Neural cell (in vitro differentiated cells): ENCODE results near the gene FREM3. TPM values are rescaled to one million over a fixed set of nuclear protein-coding genes. Genes with fewer than 3 reads are reported as not detected.

Experiments used
- H2AFZ ChIP-seq: fragments of 200-600, 300-800 bp; sonication (generic), shearing (Covaris generic); 2 replicates; pipeline ENCODE4 v1.6.0; 2014; ENCODE audit warnings: low read depth, mild to moderate bottlenecking, antibody characterized with exemption, low read length, moderate library complexity
- H3F3A ChIP-seq: fragments of 200-600 bp; shearing (Covaris generic); 2 replicates; pipeline ENCODE4 v1.6.1; 2016; ENCODE audit warnings: mild to moderate bottlenecking, moderate library complexity, mixed read lengths, antibody characterized with exemption, low read length; ENCODE audit not compliant: insufficient read depth, poor library complexity, severe bottlenecking
- H3K27ac ChIP-seq: fragments of 200-600, 300-800 bp; sonication (generic), shearing (Covaris generic); 2 replicates; pipeline ENCODE4 v1.5.1; 2014; ENCODE audit warnings: mild to moderate bottlenecking, low read length, moderate library complexity
- H3K27me3 ChIP-seq: fragments of 300-800, 200-600 bp; sonication (generic), shearing (Covaris generic); 2 replicates; pipeline ENCODE4 v1.6.0; 2014; ENCODE audit warnings: mild to moderate bottlenecking, low read depth, low read length, moderate library complexity; ENCODE audit not compliant: insufficient read depth
- H3K36me3 ChIP-seq: fragments of 300-800, 200-600 bp; sonication (generic), shearing (Covaris generic); 2 replicates; pipeline ENCODE4 v1.5.1; 2014; ENCODE audit warnings: mild to moderate bottlenecking, antibody characterized with exemption, low read length, moderate library complexity; ENCODE audit not compliant: insufficient read depth
- H3K4me2 ChIP-seq: fragments of 300-800, 200-600 bp; sonication (generic), shearing (Covaris generic); 2 replicates; pipeline ENCODE4 v1.6.0; 2014; ENCODE audit warnings: mild to moderate bottlenecking, low read length
- H3K4me3 ChIP-seq: fragments of 300-800, 200-600 bp; sonication (generic), shearing (Covaris generic); 2 replicates; pipeline ENCODE4 v1.5.1; 2014; ENCODE audit warnings: mild to moderate bottlenecking, low read length, moderate library complexity
- H3K79me2 ChIP-seq: fragments of 200-600 bp; shearing (Covaris generic); replicated peaks from 2 replicates; pipeline ENCODE4 v1.6.0; 2014; ENCODE audit warnings: mild to moderate bottlenecking, low read length, moderate library complexity; ENCODE audit not compliant: insufficient read depth
- H3K9ac ChIP-seq: fragments of 300-800, 200-600 bp; sonication (generic), shearing (Covaris generic); 2 replicates; pipeline ENCODE4 v1.6.1; 2016; ENCODE audit warnings: mild to moderate bottlenecking, low read length, mixed read lengths
- H3K9me2 ChIP-seq: fragments of 200-600 bp; shearing (Covaris generic); 2 replicates; pipeline ENCODE4 v1.6.1; 2016; ENCODE audit warnings: mild to moderate bottlenecking, low read length, mixed read lengths; ENCODE audit not compliant: insufficient read depth
- H3K9me3 ChIP-seq: fragments of 200-600, 300-800 bp; sonication (generic), shearing (Covaris generic); 2 replicates; pipeline ENCODE4 v1.6.1; 2016; ENCODE audit warnings: mild to moderate bottlenecking, mixed run types, low read length, moderate library complexity, mixed read lengths
- H4K20me1 ChIP-seq: fragments of 200-600 bp; shearing (Covaris generic); 2 replicates; pipeline ENCODE4 v1.6.1; 2016; ENCODE audit warnings: mild to moderate bottlenecking, mixed run types; ENCODE audit not compliant: insufficient read depth
- CTCF ChIP-seq: fragments of 450-650 bp; IDR thresholded peaks from 2 replicates; pipeline ENCODE4 v1.5.1; 2014; ENCODE audit warnings: antibody characterized with exemption, mild to moderate bottlenecking, moderate library complexity; ENCODE audit not compliant: poor library complexity, severe bottlenecking
- EP300 ChIP-seq: fragments of 450-650 bp; conservative IDR thresholded peaks from 2 replicates; pipeline ENCODE4 v1.6.1; 2014; ENCODE audit warnings: antibody characterized with exemption, mild to moderate bottlenecking, moderate library complexity; ENCODE audit not compliant: poor library complexity, severe bottlenecking
- EZH2 ChIP-seq: fragments of 200-600, 300-800 bp; shearing (Covaris generic), sonication (generic); IDR thresholded peaks from 2 replicates; pipeline ENCODE4 v1.6.1; 2014; ENCODE audit warnings: antibody characterized with exemption, low read length, borderline replicate concordance, mild to moderate bottlenecking; ENCODE audit not compliant: insufficient read depth, poor library complexity, severe bottlenecking
- MXI1 ChIP-seq: fragments of 450-650 bp; conservative IDR thresholded peaks from 2 replicates; pipeline ENCODE4 v1.6.1; 2014; ENCODE audit warnings: antibody characterized with exemption, mild to moderate bottlenecking; ENCODE audit not compliant: poor library complexity, severe bottlenecking
- POLR2AphosphoS5 ChIP-seq: IDR thresholded peaks from 2 replicates; pipeline ENCODE4 v1.6.1; 2012
- RAD21 ChIP-seq: fragments of 450-650 bp; conservative IDR thresholded peaks from 2 replicates; pipeline ENCODE4 v1.6.1; 2014; ENCODE audit warnings: antibody characterized with exemption, mild to moderate bottlenecking, moderate library complexity
- REST ChIP-seq: IDR thresholded peaks from 2 replicates; pipeline ENCODE4 v1.6.1; 2012; ENCODE audit warnings: borderline replicate concordance
- SMC3 ChIP-seq: fragments of 450-650 bp; conservative IDR thresholded peaks from 2 replicates; pipeline ENCODE4 v1.6.1; 2014; ENCODE audit warnings: antibody characterized with exemption, mild to moderate bottlenecking, moderate library complexity; ENCODE audit not compliant: poor library complexity
- TAF1 ChIP-seq: IDR thresholded peaks from 2 replicates; pipeline ENCODE4 v1.6.1; 2012; ENCODE audit warnings: low read depth
- polyA plus RNA-seq: library from polyadenylated mRNA; depleted of rRNA; stranded (reverse); fragments of >200 nt; gene quantifications from 2 replicates; pipeline ENCODE4 v1.2.3, GENCODE V29; 2014

Gene FREM3
- polyA plus RNA-seq, 1 donor from 2014 or later: 0.35 TPM

- H3K9ac ChIP-seq: no peak overlapping the region
- no peaks in the 10 kb centered on the region for H3K9me3 ChIP-seq
- no peak overlapping the region for H2AFZ ChIP-seq
- H3F3A ChIP-seq: no peaks in the 10 kb centered on the region
- H4K20me1 ChIP-seq: no peaks in the 10 kb centered on the region
- TF ChIP-seq REST: no peak
- no peak for TF ChIP-seq RAD21
- no peak for TF ChIP-seq EP300
- no peak for TF ChIP-seq TAF1
- no peak for TF ChIP-seq EZH2
- no peak for TF ChIP-seq MXI1
- no peak for TF ChIP-seq POLR2AphosphoS5
- H3K27me3 ChIP-seq: no peaks in the 10 kb centered on the region
- H3K4me3 ChIP-seq: no peak overlapping the region
- H3K79me2 ChIP-seq: no peaks in the 10 kb centered on the region
- no peaks in the 10 kb centered on the region for H3K9me2 ChIP-seq
- no peak overlapping the region for H3K4me2 ChIP-seq
- H3K36me3 ChIP-seq: no peaks in the 10 kb centered on the region
- H3K27ac ChIP-seq: no peak overlapping the region
These were observed 59.1 kb downstream of the FREM3 start for GRCh38 chr4:143641361-143641760.

GRCh38 chr4:143634763-143635162 is 65.7 kb downstream of the FREM3 start:
- Histone ChIP-seq H3K27me3 (no peaks in the 10 kb centered on the region), H3K9ac (no peak overlapping the region), H3K4me2 (no peak overlapping the region), H3K9me2 (no peaks in the 10 kb centered on the region), H3K27ac (no peak overlapping the region), H3K79me2 (no peaks in the 10 kb centered on the region), H3K9me3 (no peaks in the 10 kb centered on the region), H2AFZ (no peak overlapping the region), H4K20me1 (no peaks in the 10 kb centered on the region), H3K4me3 (no peak overlapping the region), H3K36me3 (no peaks in the 10 kb centered on the region), H3F3A (no peaks in the 10 kb centered on the region)
- TF ChIP-seq RAD21 (no peak), EZH2 (no peak), CTCF (no peak), POLR2AphosphoS5 (no peak), MXI1 (no peak), EP300 (no peak), TAF1 (no peak), SMC3 (no peak), REST (no peak)
